Subcutaneous abdominal adipose tissue (tissue), 5 donors: ENCODE data around the gene PASK.
"Not testable (repeated sequence)": the region's sequence is repeated elsewhere in the genome, so short reads cannot be mapped to it uniquely, and the experiment has no call there.

Source experiments
- H3K27ac ChIP-seq: one replicate; pipeline ENCODE4 v1.7.0; 2013; ENCODE audit warnings: low read depth, mild to moderate bottlenecking, inconsistent platforms, low read length, moderate library complexity
- H3K27me3 ChIP-seq, 5 donors: one replicate each; pipeline ENCODE4 v1.7.0; 2013; ENCODE audit warnings: low read length in 5 of 5, inconsistent platforms in 1 of 5; ENCODE audit not compliant: control insufficient read depth in 5 of 5, insufficient read depth in 4 of 5
- H3K36me3 ChIP-seq, 5 donors: one replicate each; pipeline ENCODE4 v1.7.0; 2013; ENCODE audit warnings: low read length in 5 of 5; ENCODE audit not compliant: control insufficient read depth in 5 of 5, insufficient read depth in 5 of 5
- H3K4me1 ChIP-seq, 5 donors: one replicate each; pipeline ENCODE4 v1.7.0; 2013; ENCODE audit warnings: low read length in 5 of 5, mild to moderate bottlenecking in 3 of 5, moderate library complexity in 1 of 5; ENCODE audit not compliant: control insufficient read depth in 5 of 5, insufficient read depth in 5 of 5
- H3K4me3 ChIP-seq, 5 donors: one replicate each; pipeline ENCODE4 v1.7.0; 2013; ENCODE audit warnings: low read length in 5 of 5, low read depth in 1 of 5
- H3K9ac ChIP-seq, 5 donors: one replicate each; pipeline ENCODE4 v1.7.0; 2013; ENCODE audit warnings: low read length in 5 of 5, mild to moderate bottlenecking in 4 of 5, moderate library complexity in 3 of 5
- H3K9me3 ChIP-seq, 5 donors: one replicate each; pipeline ENCODE4 v1.7.0; 2013; ENCODE audit warnings: low read length in 5 of 5; ENCODE audit not compliant: control insufficient read depth in 5 of 5
- donor health status: healthy.
- donor health status: healthy.
- donor health status: healthy.
- donor health status: healthy.
- donor health status: healthy.

PASK gene

DNA sequence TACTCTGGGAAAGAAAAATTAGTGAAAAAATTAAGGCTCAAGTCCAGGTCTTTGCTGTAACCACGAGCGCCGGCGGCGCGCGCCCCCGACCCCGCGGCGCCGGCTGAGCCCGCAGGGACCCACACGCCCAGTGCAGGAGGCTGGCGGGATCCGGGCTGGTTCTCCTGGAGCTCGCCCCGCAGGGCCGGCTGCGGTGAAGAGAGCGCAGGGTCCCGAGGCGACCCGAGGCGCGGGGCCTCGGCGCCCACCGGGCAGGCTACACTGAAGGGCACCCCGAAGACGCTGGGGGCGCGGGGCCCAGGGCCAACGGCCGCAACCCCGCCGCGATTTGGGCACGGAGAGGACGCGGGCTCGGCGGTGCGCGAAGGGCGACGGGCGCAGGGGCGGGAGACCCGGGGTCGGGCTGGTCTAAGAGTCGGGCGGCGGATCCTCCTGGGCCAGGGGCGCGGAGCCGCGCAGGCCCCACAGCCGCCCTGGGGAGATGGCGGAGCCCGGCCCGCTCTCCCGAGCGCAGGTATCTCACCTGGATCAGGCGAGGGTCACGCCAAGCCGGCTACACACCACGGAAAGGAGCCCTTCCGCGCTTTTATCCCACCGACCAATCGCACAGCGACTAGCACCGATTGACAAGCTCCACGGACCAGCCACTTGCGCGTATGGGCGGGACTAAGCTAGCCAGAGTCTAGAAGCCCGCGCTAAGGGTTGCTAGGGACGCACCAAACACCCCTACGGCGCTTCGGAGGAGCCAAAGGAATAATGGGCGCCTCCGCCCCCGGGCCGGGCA, at the start of gene PASK:
Gene PASK, minus strand, starts transcription at position 582 of the 784 bp plus-strand sequence. CDS start 6,440 bp downstream, outside the sequence.
- Histone ChIP-seq H3K9me3 (no peaks in the 10 kb centered on the region), H3K4me3 (peak within 1 kb of the TSS; percentile 75 to 95 (median 88)), H3K27ac (peak within 1 kb of the TSS; percentile 73), H3K9ac (peak within 1 kb of the TSS in 4 of 5 donors; percentile 78 to 88 (median 80)), H3K36me3 (peaks cover 0 to 8% (median 4%) of the 10 kb centered on the region in 5 donors), H3K4me1 (peaks cover 8 to 30% (median 25%) of the 10 kb centered on the region in 5 donors), H3K27me3 (peaks cover 0 to 2% (median 0%) of the 10 kb centered on the region in 5 donors)

GRCh38 chr2:241198381-241199279, 49.4 kb upstream of the PASK start:
- H3K36me3 ChIP-seq, result no peaks in the 10 kb centered on the region
- H3K4me1 ChIP-seq, result no peaks in the 10 kb centered on the region
- H3K9me3 ChIP-seq, result no peaks in the 10 kb centered on the region
- H3K27ac ChIP-seq, result no peak overlapping the region
- H3K4me3 ChIP-seq, result no peak overlapping the region
- H3K9ac ChIP-seq, result no peak overlapping the region
- peaks cover 0 to 4% (median 0%) of the 10 kb centered on the region in 5 donors for H3K27me3 ChIP-seq

- Histone ChIP-seq H3K27me3 (peaks cover 0 to 4% (median 0%) of the 10 kb centered on the region in 5 donors), H3K36me3 (no peaks in the 10 kb centered on the region), H3K4me3 (no peak overlapping the region), H3K9me3 (no peaks in the 10 kb centered on the region), H3K27ac (no peak overlapping the region), H3K4me1 (no peaks in the 10 kb centered on the region), H3K9ac (no peak overlapping the region)
Observed at GRCh38 chr2:241197947-241198346, 48.7 kb upstream of the PASK start.

DNA sequence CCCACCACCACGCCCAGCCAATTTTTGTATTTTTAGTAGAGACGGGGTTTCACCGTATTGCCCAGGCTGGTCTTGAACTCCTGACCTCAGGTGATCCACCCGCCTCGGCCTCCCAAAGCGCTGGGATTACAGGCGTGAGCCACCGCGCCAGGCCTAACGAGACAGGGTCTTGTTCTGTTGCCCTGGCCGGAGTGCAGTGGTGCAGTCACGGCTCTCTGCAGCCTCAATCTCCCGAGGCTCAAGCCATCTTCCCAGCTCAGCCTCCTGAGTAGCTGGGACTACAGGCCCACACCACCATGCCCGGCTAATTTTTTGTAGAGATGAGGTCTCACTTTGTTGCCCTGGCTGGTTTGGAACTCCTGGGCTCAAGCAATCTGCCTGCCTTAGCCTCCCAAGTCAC, 48.0 kb upstream of the PASK start:
- not testable (repeated sequence) for H3K36me3 ChIP-seq, H3K4me3 ChIP-seq, H3K27ac ChIP-seq, H3K9me3 ChIP-seq, H3K9ac ChIP-seq, H3K4me1 ChIP-seq, H3K27me3 ChIP-seq

DNA sequence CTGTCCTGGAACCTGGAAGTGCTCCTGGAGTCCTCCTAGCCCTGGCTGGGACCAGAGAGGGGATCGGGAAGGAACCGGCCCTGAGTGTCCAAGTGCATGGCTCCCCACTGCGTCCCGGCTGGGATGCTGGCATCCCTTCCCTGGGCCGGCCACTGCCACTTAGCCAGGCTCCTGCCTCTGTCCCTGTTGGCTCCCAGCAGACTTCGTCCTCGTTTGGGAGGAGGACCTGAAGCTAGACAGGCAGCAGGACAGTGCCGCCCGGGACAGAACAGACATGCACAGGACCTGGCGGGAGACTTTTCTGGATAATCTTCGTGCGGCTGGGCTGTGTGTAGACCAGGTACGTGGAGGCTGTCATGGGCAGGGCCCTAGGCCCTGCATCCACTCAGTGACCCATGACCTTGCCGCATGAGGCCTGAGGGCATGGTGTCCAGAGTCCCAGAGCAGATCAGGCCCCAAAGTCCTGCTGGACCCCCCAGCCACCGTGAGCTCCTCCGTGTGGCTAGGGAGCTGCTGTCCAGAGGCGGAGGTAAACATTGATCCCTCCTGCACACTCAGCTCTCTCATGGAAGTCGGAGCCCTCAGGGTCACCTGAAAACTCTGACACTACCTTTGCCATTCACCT, 46.3 kb upstream of the PASK start:
- Histone ChIP-seq H3K4me3 (no peak overlapping the region), H3K4me1 (no peaks in the 10 kb centered on the region), H3K27ac (no peak overlapping the region), H3K9me3 (no peaks in the 10 kb centered on the region), H3K27me3 (peaks cover 0 to 4% (median 0%) of the 10 kb centered on the region in 5 donors), H3K36me3 (no peaks in the 10 kb centered on the region), H3K9ac (no peak overlapping the region)

DNA sequence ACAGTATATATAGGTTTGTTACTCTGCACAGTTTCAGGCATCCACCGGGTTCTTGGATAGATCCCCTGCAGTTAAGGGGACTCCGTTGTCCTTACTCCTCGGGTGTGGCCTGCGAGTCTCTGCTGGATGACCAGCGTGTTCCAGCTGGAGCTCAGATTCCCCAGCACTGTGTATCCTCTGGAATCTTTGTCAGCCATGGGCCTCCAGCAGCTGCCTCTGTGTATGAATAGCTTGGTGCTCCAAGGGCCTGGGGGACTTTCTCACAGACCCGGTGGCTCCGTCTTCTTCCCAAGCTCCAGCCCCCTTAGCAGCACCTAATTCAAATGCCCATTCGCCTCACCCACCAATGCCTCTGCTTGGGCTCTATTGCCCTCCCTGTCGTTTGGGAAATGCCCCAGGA, 45.5 kb upstream of the PASK start:
- Histone ChIP-seq H3K27me3 (peaks cover 0 to 5% (median 0%) of the 10 kb centered on the region in 5 donors), H3K4me3 (no peak overlapping the region), H3K27ac (no peak overlapping the region), H3K36me3 (no peaks in the 10 kb centered on the region), H3K9me3 (no peaks in the 10 kb centered on the region), H3K9ac (no peak overlapping the region), H3K4me1 (no peaks in the 10 kb centered on the region)

DNA sequence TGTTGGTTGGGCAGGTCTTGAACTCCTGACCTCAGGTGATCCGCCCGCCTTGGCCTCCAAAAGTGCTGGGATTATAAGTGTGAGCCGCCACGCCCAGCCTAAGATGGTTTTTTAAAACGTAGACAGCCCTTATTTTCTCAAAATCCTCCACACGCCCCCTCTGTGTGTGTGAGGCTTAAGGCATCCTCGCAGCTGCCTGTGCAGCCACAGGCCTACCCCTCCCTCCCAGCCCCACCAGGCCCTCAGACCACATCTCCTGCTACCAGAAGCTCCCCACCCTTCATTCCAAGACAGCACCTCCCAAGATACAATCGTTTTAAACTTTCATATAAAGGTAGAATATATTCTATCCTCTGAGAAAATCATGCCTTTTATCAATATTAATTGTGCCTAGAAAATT, 44.0 kb upstream of the PASK start:
- Histone ChIP-seq H3K36me3 (no peaks in the 10 kb centered on the region), H3K27ac (no peak overlapping the region), H3K9ac (no peak overlapping the region), H3K9me3 (no peaks in the 10 kb centered on the region), H3K4me3 (no peak overlapping the region), H3K27me3 (peaks cover 0 to 8% (median 3%) of the 10 kb centered on the region in 5 donors), H3K4me1 (no peaks in the 10 kb centered on the region)

GRCh38 chr2:241191081-241191480, 41.8 kb upstream of the PASK start:
- Histone ChIP-seq H3K4me3 (no peak overlapping the region), H3K9me3 (no peaks in the 10 kb centered on the region)

GRCh38 chr2:241190291-241190981, 41.2 kb upstream of the PASK start:
- H3K27ac ChIP-seq, result no peak overlapping the region

More at GRCh38 chr2:241191081-241191480, 41.8 kb upstream of the PASK start:
- H3K36me3 ChIP-seq, result no peaks in the 10 kb centered on the region
- H3K9ac ChIP-seq, result no peak overlapping the region
- no peak overlapping the region for H3K27ac ChIP-seq
- no peaks in the 10 kb centered on the region for H3K4me1 ChIP-seq
- peaks cover 5 to 18% (median 12%) of the 10 kb centered on the region in 5 donors for H3K27me3 ChIP-seq

More at GRCh38 chr2:241190291-241190981, 41.2 kb upstream of the PASK start:
- H3K9ac ChIP-seq, result no peak overlapping the region
- H3K4me1 ChIP-seq, result no peaks in the 10 kb centered on the region
- no peaks in the 10 kb centered on the region for H3K36me3 ChIP-seq
- no peaks in the 10 kb centered on the region for H3K9me3 ChIP-seq
- peaks cover 5 to 18% (median 12%) of the 10 kb centered on the region in 5 donors for H3K27me3 ChIP-seq
- H3K4me3 ChIP-seq, result no peak overlapping the region
